Fibroblast of skin of right biceps (primary cell): ENCODE results near the gene SPTLC3.

ENCODE experiments used
- DNase-seq: peaks from one replicate; pipeline ENCODE4 v3.0.0-alpha.2; 2013

SPTLC3 gene

GRCh38 chr20:13101706-13102105, 92.9 kb downstream of the SPTLC3 start:
- DNase-seq = peak; percentile 8

GRCh38 chr20:13102237-13102636, 93.5 kb downstream of the SPTLC3 start:
- DNase-seq = no peak

GRCh38 chr20:13102694-13103093, 93.9 kb downstream of the SPTLC3 start:
- DNase-seq = no peak

GRCh38 chr20:13105039-13105438, 96.3 kb downstream of the SPTLC3 start:
- DNase-seq = no peak

- peak; percentile 36 for DNase-seq
Observed at GRCh38 chr20:13105864-13106457, 97.2 kb downstream of the SPTLC3 start.

- no peak for DNase-seq
Observed at GRCh38 chr20:13109658-13110057, 100.9 kb downstream of the SPTLC3 start.

- no peak for DNase-seq
Observed at GRCh38 chr20:13110796-13111195, 102.0 kb downstream of the SPTLC3 start.

- no peak for DNase-seq
Observed at GRCh38 chr20:13111249-13111911, 102.6 kb downstream of the SPTLC3 start.

- no peak for DNase-seq
Observed at GRCh38 chr20:13113731-13114130, 105.0 kb downstream of the SPTLC3 start.

GRCh38 chr20:13117200-13117599, 108.4 kb downstream of the SPTLC3 start:
- DNase-seq = no peak

- no peak for DNase-seq
Observed at GRCh38 chr20:13118676-13119075, 109.9 kb downstream of the SPTLC3 start.

- peak; percentile 61 for DNase-seq
Observed at GRCh38 chr20:13119583-13119982, 110.8 kb downstream of the SPTLC3 start.

GRCh38 chr20:13120471-13120870, 111.7 kb downstream of the SPTLC3 start:
- DNase-seq = no peak

GRCh38 chr20:13121840-13122515, 113.2 kb downstream of the SPTLC3 start:
- no peak for DNase-seq

GRCh38 chr20:13125486-13125885, 116.7 kb downstream of the SPTLC3 start:
- DNase-seq = no peak

GRCh38 chr20:13128173-13128572, 119.4 kb downstream of the SPTLC3 start:
- DNase-seq = no peak

GRCh38 chr20:13130061-13130706, 121.4 kb downstream of the SPTLC3 start:
- DNase-seq = no peak

GRCh38 chr20:13130707-13131103, 121.9 kb downstream of the SPTLC3 start:
- no peak for DNase-seq

- no peak for DNase-seq
Observed at GRCh38 chr20:13131688-13132087, 122.9 kb downstream of the SPTLC3 start.

GRCh38 chr20:13139459-13140150, 130.8 kb downstream of the SPTLC3 start:
- peak; percentile 24 for DNase-seq

GRCh38 chr20:13140201-13140600, 131.4 kb downstream of the SPTLC3 start:
- DNase-seq = no peak

GRCh38 chr20:13140775-13141174, 132.0 kb downstream of the SPTLC3 start:
- no peak for DNase-seq

GRCh38 chr20:13141546-13141945, 132.8 kb downstream of the SPTLC3 start:
- DNase-seq = peak; percentile 12
